ENCODE measurements around the gene PTPRD. TPM values are rescaled to one million over a fixed set of nuclear protein-coding genes. Genes with fewer than 3 reads are reported as not detected.

The PTPRD gene
- total RNA-seq, 4 donors from 2014 or later, result 0.78 to 11.7 (median 1.6) TPM

- ATAC-seq, result no peak
- H3K36me3 ChIP-seq, result no peaks in the 10 kb centered on the region
- no peaks in the 10 kb centered on the region for H3K4me1 ChIP-seq
- H3K9me3 ChIP-seq, result no peaks in the 10 kb centered on the region
- no peak overlapping the region for H3K4me3 ChIP-seq
- DNase-seq, result no peak
- intact Hi-C loops (cut with DNase I; ENCODE audit: low total_unique reads), result no loop called here
- TF ChIP-seq POLR2A (IDR thresholded peaks at IDR 0.05), result no peak
- TF ChIP-seq CTCF (IDR thresholded peaks at IDR 0.05 in 4 of 5, conservative IDR thresholded peaks at IDR 0.05 in 1 of 5), result no peak
- no peak overlapping the region for H3K27ac ChIP-seq
- in situ Hi-C loops (cut with MboI; ENCODE audit: low sequenced_read_pairs in 4 of 4), result no loop called here
- no peaks in the 10 kb centered on the region for H3K27me3 ChIP-seq
Observed at GRCh38 chr9:8800196-8800595, 1812.6 kb downstream of the PTPRD start.

GRCh38 chr9:8799615-8800014 lies 1813.2 kb downstream of the PTPRD start:
- in situ Hi-C loops (cut with MboI; ENCODE audit: low sequenced_read_pairs in 4 of 4), result no loop called here
- no peak for DNase-seq
- no peaks in the 10 kb centered on the region for H3K4me1 ChIP-seq
- H3K36me3 ChIP-seq, result no peaks in the 10 kb centered on the region
- intact Hi-C loops (cut with DNase I; ENCODE audit: low total_unique reads), result no loop called here
- no peaks in the 10 kb centered on the region for H3K9me3 ChIP-seq
- H3K27ac ChIP-seq, result no peak overlapping the region
- no peak for ATAC-seq
- TF ChIP-seq POLR2A (IDR thresholded peaks at IDR 0.05) (no peak), CTCF (IDR thresholded peaks at IDR 0.05 in 4 of 5, conservative IDR thresholded peaks at IDR 0.05 in 1 of 5) (no peak)
- H3K27me3 ChIP-seq, result no peaks in the 10 kb centered on the region
- H3K4me3 ChIP-seq, result no peak overlapping the region

- no peaks in the 10 kb centered on the region for H3K27me3 ChIP-seq
- DNase-seq, result no peak
- H3K27ac ChIP-seq, result no peak overlapping the region
- H3K9me3 ChIP-seq, result no peaks in the 10 kb centered on the region
- ATAC-seq, result no peak
- no peak for TF ChIP-seq CTCF (IDR thresholded peaks at IDR 0.05 in 4 of 5, conservative IDR thresholded peaks at IDR 0.05 in 1 of 5)
- TF ChIP-seq POLR2A (IDR thresholded peaks at IDR 0.05), result no peak
- no peaks in the 10 kb centered on the region for H3K4me1 ChIP-seq
- intact Hi-C loops (cut with DNase I; ENCODE audit: low total_unique reads), result no loop called here
- H3K4me3 ChIP-seq, result no peak overlapping the region
- no peaks in the 10 kb centered on the region for H3K36me3 ChIP-seq
- in situ Hi-C loops (cut with MboI; ENCODE audit: low sequenced_read_pairs in 4 of 4), result no loop called here
Observed at GRCh38 chr9:8799206-8799605, 1813.6 kb downstream of the PTPRD start.

- Histone ChIP-seq H3K27ac (no peak overlapping the region), H3K27me3 (no peaks in the 10 kb centered on the region), H3K36me3 (no peaks in the 10 kb centered on the region), H3K9me3 (no peaks in the 10 kb centered on the region), H3K4me3 (no peak overlapping the region), H3K4me1 (no peaks in the 10 kb centered on the region)
- ATAC-seq (no peak), DNase-seq (no peak)
- intact Hi-C loops (cut with DNase I; ENCODE audit: low total_unique reads) (no loop called here), in situ Hi-C loops (cut with MboI; ENCODE audit: low sequenced_read_pairs in 4 of 4) (no loop called here)
- TF ChIP-seq CTCF (IDR thresholded peaks at IDR 0.05 in 4 of 5, conservative IDR thresholded peaks at IDR 0.05 in 1 of 5), result no peak
Observed at GRCh38 chr9:8784838-8785237, 1828.0 kb downstream of the PTPRD start.

- H3K4me3 ChIP-seq, result no peak overlapping the region
- ATAC-seq, result no peak
- no peak for DNase-seq
- intact Hi-C loops (cut with DNase I; ENCODE audit: low total_unique reads) (no loop called here), in situ Hi-C loops (cut with MboI; ENCODE audit: low sequenced_read_pairs in 4 of 4) (no loop called here)
- no peaks in the 10 kb centered on the region for H3K36me3 ChIP-seq
- no peak overlapping the region for H3K27ac ChIP-seq
- H3K27me3 ChIP-seq, result no peaks in the 10 kb centered on the region
- H3K4me1 ChIP-seq, result no peaks in the 10 kb centered on the region
- H3K9me3 ChIP-seq, result no peaks in the 10 kb centered on the region
- TF ChIP-seq POLR2A (IDR thresholded peaks at IDR 0.05), result no peak
- no peak for TF ChIP-seq CTCF (IDR thresholded peaks at IDR 0.05 in 4 of 5, conservative IDR thresholded peaks at IDR 0.05 in 1 of 5)
Observed at GRCh38 chr9:8783941-8784340, 1828.9 kb downstream of the PTPRD start.
